ENCODE data around the gene CENPE.

DNA sequence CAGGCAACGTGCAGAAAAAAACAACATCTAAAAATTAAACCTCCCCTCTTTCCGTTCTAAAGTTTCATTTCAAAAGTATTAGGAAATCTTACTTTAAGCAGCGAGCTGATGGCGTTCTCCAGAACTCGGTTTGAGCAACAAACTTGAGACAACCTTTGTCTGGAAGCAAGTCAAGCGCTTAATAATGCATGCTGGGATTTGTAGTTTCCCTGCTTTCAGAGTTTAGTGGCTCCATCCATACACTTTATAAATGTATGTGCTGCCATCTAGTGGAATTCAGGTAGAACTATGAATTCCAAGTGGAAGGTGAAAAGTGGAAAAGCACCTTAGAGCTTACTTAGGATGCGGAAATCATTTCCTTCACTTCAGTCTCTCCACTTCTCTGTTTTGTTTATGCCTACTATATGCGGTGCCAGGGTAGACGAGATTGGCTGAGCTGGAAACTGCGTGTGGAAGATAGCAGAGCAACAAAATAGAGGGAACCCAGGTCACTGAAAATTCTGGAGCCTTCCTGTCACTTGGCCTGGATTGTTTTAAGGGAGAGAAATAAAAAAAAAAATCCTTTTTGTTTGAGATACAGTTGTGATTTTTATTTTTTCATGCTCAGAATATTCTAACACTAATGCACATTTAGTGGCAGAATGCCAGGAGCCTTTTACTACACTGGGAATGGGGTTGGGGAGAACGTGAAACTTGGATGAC is 98.3 kb downstream of the CENPE start, which contains the start of gene BDH2:
- no peak for TF ChIP-seq TAF1 (IDR thresholded peaks at IDR 0.05; ENCODE audit: low read depth)
- TF ChIP-seq CEBPB (IDR thresholded peaks at IDR 0.05) = 0 out of 2 replicates have a peak, but pooled peaks have one; percentile 51
- TF ChIP-seq YY1 (IDR thresholded peaks at IDR 0.05; ENCODE audit: low read depth) = no peak
- peak; percentile 75 for TF ChIP-seq RAD21 (IDR thresholded peaks at IDR 0.05; ENCODE audit: low read depth)
- peak; percentile 54; the same call in 1 of the 2 replicates for TF ChIP-seq TEAD4 (IDR thresholded peaks at IDR 0.05)
- TF ChIP-seq, protein P1, sequence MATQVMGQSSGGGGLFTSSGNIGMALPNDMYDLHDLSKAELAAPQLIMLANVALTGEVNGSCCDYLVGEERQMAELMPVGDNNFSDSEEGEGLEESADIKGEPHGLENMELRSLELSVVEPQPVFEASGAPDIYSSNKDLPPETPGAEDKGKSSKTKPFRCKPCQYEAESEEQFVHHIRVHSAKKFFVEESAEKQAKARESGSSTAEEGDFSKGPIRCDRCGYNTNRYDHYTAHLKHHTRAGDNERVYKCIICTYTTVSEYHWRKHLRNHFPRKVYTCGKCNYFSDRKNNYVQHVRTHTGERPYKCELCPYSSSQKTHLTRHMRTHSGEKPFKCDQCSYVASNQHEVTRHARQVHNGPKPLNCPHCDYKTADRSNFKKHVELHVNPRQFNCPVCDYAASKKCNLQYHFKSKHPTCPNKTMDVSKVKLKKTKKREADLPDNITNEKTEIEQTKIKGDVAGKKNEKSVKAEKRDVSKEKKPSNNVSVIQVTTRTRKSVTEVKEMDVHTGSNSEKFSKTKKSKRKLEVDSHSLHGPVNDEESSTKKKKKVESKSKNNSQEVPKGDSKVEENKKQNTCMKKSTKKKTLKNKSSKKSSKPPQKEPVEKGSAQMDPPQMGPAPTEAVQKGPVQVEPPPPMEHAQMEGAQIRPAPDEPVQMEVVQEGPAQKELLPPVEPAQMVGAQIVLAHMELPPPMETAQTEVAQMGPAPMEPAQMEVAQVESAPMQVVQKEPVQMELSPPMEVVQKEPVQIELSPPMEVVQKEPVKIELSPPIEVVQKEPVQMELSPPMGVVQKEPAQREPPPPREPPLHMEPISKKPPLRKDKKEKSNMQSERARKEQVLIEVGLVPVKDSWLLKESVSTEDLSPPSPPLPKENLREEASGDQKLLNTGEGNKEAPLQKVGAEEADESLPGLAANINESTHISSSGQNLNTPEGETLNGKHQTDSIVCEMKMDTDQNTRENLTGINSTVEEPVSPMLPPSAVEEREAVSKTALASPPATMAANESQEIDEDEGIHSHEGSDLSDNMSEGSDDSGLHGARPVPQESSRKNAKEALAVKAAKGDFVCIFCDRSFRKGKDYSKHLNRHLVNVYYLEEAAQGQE (IDR thresholded peaks at IDR 0.05; ENCODE audit: low read depth) = no peak
